ENCODE results near the gene CDC16.
A peak's percentile ranks its signal among the peaks of the same experiment; 100 is the strongest.

Gene CDC16

GRCh38 chr13:114264886-114265611 is 30.4 kb downstream of the CDC16 start:
- DNase-seq = no peak

DNA sequence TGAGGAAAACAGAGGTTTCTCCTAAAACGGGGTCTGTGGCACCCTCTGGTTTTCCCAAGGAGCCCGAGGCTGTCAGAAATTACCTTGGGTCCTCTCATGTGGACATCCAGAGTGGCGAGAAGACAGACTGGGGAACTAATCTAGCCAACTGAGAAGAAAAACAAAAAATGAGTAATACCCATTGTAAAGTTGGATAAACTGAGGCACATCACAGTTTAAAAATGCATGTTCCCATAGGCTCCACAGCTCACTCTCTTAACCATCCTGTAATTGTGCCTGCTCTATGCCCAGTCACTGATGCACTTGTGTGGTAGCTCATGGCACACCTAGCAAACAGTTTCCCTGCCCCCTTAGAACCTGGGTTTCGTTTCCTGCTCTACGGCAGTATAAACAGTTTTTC is 31.5 kb downstream of the CDC16 start:
- DNase-seq = no peak

DNA sequence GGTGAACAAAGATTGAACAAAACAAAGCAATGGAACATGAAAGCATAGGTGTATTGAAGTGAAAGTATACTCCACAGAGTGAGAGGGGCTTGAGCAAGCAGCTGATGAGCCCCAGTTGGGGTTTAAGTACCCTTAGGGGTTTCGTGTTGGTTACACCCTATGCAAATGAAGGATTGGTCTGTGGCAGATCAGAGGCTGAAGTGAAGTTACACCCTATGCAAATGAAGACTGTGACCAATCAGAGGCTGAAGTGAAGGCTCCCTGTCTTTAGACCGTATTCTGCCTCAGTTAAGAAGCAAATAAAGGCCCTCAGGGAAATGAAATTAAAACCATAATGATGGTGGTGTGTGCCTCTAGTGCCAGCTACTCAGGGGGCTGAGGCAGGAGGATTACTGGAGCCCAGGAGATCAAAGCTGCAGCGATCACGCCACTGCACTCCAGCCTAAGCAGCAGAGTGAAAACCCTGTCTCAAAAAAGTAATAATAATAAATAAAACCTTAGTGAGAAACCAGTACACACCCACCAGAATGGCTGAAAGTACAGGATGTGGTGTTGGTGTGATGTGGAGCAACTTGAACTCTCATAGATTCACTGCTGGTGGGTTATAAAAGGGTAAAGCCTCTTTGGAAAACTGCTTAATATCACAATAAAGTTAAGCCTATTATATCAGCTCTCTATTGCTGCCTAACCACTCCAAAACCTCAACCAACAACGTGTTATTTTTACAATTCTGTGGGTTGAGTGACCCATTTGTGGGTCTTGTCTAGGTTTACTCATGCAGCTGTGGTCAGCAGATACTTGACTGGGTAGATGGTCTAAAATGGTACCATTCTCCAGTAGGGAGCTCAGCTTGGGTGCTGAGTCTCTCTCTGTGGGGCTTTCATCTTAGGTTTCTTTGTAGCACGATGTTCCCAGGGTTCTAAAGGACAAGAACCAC is 33.9 kb downstream of the CDC16 start:
- no peak for DNase-seq

DNA sequence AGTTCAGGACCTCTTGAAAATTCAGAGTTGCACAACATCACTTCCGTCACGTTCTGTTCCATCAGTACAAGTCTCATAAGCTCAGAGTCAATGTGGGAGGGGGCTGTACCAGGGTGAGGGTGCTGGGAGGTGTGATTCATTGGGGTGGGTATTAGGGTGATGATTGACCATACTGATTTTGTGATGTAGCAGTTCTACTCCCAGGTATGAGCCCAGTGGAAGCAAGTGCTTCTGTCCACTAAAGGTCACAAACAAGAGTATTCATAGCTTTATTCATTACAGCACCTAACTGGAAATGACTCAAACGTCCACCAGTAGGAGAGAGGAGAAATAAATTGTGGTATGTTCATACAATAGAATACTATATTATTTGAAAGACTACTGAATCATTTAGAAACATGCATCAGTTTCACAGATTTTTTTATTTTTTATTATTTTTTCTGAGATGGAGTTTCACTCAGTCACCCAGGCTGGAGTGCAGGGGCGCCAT is 34.6 kb downstream of the CDC16 start:
- no peak for DNase-seq

DNA sequence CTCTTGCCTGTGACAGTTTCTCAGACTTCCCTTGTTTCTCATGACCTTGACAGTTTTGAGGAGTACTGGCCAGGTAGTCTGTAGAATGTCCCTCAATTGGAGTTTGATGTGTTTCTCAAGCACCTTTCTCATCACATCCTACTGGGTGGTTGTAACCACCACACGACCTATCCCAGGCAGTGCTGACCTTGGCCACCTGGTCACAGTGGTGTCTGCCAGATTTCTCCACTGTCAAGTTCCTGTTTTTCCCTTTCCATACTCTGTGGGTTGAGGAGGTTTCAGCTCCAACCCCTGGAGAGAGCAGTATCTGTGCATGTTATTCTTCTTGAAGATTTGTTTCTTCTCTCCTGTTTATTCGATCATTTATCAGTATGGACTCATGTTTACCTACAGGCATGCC is 38.3 kb downstream of the CDC16 start:
- DNase-seq = no peak

DNA sequence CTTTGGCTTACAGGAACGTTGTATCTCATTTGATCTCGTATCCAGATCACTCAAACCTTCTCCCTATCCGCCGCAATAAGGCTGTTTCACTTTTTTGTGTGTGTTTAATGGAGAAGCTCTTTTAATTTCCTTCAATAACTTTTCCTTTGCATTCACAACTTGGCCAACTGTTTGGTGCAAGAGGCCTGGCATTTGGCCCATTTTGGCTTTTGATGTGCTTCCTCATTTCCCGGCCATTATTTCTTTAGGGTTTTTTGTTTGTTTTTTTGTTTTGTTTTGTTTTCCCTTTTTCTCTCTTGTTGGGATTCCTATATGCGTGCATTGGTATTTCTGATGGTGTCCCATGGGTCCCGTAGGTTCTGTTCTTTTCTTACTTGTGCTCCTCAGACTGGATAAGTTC is 40.6 kb downstream of the CDC16 start:
- DNase-seq = no peak

- no peak for DNase-seq
These were observed 44.4 kb downstream of the CDC16 start for GRCh38 chr13:114279146-114279545.

DNA sequence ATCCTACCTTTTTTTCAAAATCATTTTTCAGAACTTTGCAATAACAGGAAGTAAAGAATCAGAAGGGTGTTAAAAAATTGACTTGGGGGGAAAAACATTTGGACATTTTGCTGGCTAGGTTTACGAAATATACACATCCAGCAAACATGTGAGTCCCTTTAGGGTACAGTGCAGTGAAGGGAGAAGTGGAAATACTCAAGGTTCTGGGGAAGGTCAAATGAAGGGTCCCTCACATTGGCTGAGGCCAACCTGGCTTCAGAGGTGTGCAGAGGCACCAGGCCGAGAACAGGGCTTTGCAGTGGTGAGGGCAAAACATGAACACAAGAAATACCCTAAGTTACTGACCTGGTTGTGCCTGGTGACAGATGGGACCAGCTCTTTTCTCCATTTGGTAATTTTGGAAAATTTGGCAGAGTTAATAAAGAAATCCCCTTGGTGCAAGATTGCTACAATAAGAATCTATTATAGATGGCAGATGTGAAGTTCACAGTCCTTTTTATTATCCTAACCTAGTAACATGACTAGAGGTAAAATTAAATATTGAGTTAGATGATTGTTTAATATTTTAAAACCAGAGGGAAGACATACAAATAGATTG is 45.2 kb downstream of the CDC16 start:
- no peak for DNase-seq

- DNase-seq = peak; percentile 97
These were observed 46.8 kb downstream of the CDC16 start, which contains the start of gene UPF3A for GRCh38 chr13:114281351-114282040. Gene UPF3A, plus strand, starts transcription at chr13:114281601. Its CDS starts 39 bp downstream, at chr13:114281640.

DNA sequence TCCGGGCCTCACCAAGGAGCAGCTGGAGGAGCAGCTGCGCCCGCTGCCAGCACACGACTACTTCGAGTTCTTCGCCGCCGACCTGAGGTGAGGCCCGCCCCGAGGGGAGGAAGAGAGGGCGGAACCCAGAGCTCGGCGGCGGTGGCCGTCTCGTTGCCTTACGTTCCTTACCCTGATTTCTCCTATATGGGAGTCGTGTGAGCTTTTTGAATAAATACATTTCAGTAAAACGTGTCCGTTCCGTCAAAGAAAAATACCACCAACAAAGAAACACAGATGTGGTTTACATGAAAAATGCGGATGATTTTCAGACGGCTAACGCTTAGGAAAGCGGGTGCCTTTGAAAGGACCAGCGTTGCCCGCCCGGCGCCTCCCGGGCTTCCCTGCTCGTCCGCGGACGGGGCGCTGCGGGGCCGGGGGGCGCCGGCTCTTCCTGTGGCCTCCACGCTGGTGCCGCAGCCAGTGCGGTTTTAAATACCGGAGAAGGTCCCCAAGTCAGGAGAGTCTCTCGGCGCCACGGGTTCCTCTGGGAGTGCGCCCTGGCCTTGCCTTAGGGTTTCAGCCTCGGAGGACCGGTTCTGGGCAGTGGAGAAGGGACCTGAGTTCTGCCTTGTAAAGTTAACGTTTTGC is 47.5 kb downstream of the CDC16 start:
- peak; percentile 72 for DNase-seq

- no peak for DNase-seq
These were observed 48.9 kb downstream of the CDC16 start for GRCh38 chr13:114283576-114283975.

DNA sequence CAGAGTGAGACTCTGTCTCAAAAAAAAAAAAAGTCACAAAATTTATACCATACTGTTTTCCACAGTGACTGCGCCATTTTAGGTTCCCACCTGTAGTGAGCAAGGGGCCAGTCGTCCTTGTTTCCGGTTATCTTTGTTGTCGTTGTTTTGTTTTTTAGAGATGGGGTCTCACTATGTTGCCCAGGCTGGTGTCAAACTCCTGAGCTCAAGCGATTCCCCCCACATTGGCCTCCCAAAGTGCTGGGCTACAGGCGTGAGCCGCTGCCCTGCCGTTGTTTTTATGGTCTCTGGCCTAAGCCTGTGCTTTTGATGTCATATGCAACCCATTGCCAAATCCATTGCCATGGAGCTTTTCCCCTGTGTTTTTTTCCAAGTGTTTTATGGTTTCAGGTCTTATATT is 50.0 kb downstream of the CDC16 start:
- no peak for DNase-seq

DNA sequence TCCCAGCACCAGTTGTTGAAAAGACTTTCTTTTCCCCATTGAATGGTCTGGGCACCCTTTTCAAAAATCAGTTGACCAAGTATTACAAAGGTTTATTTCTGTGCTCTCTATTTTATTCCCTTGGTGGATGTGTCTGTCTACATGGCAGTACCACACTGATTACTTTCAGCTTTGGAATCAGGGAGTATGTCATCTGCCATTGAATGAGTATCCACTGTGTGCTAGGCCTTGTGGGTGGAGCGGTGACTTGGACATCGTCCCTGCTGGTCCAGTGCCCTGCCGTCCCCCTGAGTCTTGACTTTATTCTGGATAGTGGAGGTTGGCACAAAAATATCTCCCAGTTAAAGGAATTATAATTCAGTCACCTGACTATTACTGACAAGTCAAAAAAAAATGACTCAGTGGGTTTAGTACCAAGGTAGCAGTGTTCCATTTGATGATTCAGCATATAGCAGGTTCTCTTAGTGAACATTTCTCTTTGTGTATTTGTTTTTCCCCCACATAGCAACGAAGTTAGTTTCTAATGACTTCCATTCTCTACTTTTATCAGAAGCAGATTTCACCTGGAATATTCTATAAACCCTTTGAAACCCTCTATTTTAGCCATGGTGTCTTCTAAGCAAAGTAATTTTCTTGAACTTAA is 50.6 kb downstream of the CDC16 start:
- no peak for DNase-seq

DNA sequence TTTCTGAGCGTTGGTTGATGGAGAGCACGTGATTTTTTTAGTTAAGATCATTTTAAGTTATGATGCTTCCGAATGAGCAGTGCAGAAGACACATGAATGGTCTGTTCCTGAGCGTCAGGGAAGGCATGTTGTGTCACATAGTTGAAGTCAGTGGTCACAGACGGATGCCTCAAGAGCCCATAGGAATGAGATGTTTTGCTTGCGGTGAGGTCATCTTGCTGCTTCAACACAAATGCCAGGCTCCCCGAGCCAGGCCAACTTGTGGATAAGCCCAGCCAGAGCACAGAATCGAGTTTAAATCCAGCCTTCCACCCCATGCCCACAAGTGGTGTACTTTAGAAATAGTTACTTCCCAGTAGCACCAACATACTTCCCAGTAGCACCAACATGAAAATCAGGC is 52.1 kb downstream of the CDC16 start:
- peak; percentile 71 for DNase-seq

GRCh38 chr13:114288157-114288591 is 53.5 kb downstream of the CDC16 start:
- no peak for DNase-seq

DNA sequence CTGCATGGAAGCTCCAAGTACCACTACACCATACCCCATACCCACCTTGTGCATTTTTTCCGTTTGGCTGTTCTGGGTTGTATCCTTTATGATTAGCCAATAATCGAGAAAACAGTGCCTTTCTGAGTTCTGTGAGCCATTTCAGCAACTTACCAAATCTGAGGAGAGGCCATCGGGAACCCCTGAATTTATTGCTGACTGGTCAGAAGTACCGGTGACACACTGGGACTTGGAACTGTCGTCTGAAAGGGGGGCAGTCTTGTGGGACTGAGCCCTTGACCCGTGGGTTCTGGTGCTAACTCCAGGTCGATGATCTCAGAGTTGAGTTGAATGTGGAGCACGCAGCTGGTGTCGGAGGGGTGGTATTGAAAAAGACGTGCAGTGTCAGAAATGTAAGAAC is 61.8 kb downstream of the CDC16 start:
- no peak for DNase-seq

- no peak for DNase-seq
These were observed 62.2 kb downstream of the CDC16 start for GRCh38 chr13:114296902-114297301.

GRCh38 chr13:114298866-114299265 is 64.2 kb downstream of the CDC16 start:
- no peak for DNase-seq

DNA sequence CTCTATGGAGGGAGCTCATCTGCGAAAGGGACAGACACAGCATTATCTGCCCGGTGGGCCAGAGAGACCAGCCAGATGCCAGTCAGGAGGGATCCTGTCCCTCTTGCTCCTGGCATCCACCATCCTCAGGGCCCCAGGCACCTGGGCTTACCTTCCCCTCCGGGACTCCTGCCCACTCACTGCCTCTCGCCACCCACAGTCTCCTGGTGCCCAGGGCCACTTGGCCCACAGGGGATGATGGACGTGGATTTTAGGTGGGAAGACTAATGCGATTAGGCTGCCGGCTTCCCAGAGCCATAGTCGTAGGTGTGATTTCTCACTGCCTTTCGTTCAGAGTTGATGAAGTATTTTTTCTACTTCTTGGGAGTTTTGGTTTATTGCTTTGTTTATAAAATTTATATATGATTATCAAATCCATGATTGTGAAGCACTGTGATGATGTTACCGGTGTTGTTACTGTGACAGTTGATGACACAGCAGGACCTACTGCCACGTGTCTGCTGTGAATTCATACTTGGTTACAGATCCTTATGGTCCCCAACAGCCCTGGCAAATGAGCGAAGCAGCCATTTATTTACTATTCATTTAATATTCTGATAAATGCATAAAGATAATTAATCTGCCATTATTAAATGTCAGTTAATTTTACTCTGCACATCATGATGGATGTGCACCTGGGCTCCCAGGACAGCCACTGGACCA is 65.1 kb downstream of the CDC16 start:
- DNase-seq = no peak

GRCh38 chr13:114303700-114304327 is 69.1 kb downstream of the CDC16 start:
- no peak for DNase-seq
